Activated CD4-positive, alpha-beta T cell treated with anti-CD3 and anti-CD28 coated beads, Interleukin-2, amount 50 U/mL, for 48 hours (primary cell): ENCODE measurements around the gene CFAP206.
"Not testable (repeated sequence)": the region's sequence is repeated elsewhere in the genome, so short reads cannot be mapped to it uniquely, and the experiment has no call there.

Source experiments
- DNase-seq, 2 experiments: peaks; one replicate each; pipeline ENCODE4 v3.0.0-alpha.2; 2020

The CFAP206 gene

GRCh38 chr6:87421576-87421975 is 13.8 kb downstream of the CFAP206 start:
- no peak for DNase-seq

GRCh38 chr6:87426789-87427188 is 19.0 kb downstream of the CFAP206 start:
- DNase-seq, result no peak

- DNase-seq, result no peak
Measured at GRCh38 chr6:87430499-87430898, 22.7 kb downstream of the CFAP206 start.

- no peak for DNase-seq
Measured at GRCh38 chr6:87431263-87431662, 23.5 kb downstream of the CFAP206 start.

- DNase-seq, result peak; percentile 29 to 39
Measured at GRCh38 chr6:87436435-87436834, 28.7 kb downstream of the CFAP206 start.

- DNase-seq, result no peak
Measured at GRCh38 chr6:87441711-87442110, 33.9 kb downstream of the CFAP206 start.

- DNase-seq, result no peak
Measured at GRCh38 chr6:87444362-87444761, 36.6 kb downstream of the CFAP206 start.

GRCh38 chr6:87465051-87465450 is 57.3 kb downstream of the CFAP206 start:
- no peak for DNase-seq

- DNase-seq, result peak; percentile 86 to 87
Measured at GRCh38 chr6:87472525-87473418, 65.0 kb downstream of the CFAP206 start, which contains the start of gene SLC35A1. Gene SLC35A1 (plus strand): TSS chr6:87472974. CDS start chr6:87473004, 30 bp downstream.

- peak in 1 of 2 experiments; percentile 7 for DNase-seq
Measured at GRCh38 chr6:87473419-87473903, 65.7 kb downstream of the CFAP206 start.

- DNase-seq, result no peak
Measured at GRCh38 chr6:87481931-87482330, 74.2 kb downstream of the CFAP206 start.

GRCh38 chr6:87482366-87482765 is 74.6 kb downstream of the CFAP206 start:
- DNase-seq, result no peak

GRCh38 chr6:87483929-87484328 is 76.2 kb downstream of the CFAP206 start:
- peak in 1 of 2 experiments; percentile 13 for DNase-seq

GRCh38 chr6:87484491-87484890 is 76.7 kb downstream of the CFAP206 start:
- no peak for DNase-seq

GRCh38 chr6:87487555-87487954 is 79.8 kb downstream of the CFAP206 start:
- DNase-seq, result no peak

GRCh38 chr6:87489326-87489725 is 81.6 kb downstream of the CFAP206 start:
- DNase-seq, result not testable (repeated sequence)

- no peak for DNase-seq
Measured at GRCh38 chr6:87494761-87495422, 87.1 kb downstream of the CFAP206 start.

- no peak for DNase-seq
Measured at GRCh38 chr6:87498048-87498447, 90.3 kb downstream of the CFAP206 start.

- DNase-seq, result no peak
Measured at GRCh38 chr6:87501809-87502572, 94.2 kb downstream of the CFAP206 start.

- DNase-seq, result no peak
Measured at GRCh38 chr6:87504441-87504840, 96.7 kb downstream of the CFAP206 start.
